ENCODE results near the gene PCGF2. TPM values are rescaled to one million over a fixed set of nuclear protein-coding genes. Genes with fewer than 3 reads are reported as not detected.

Gene PCGF2
- total RNA-seq (2022; extraction: Qiagen RNA extraction; ENCODE audit: low read depth): 33.0 to 67.7 TPM (median 64.3 TPM) in 5 replicates

GRCh38 chr17:38748149-38748891 lies at the start of gene PCGF2:
Gene PCGF2 (minus strand): TSS chr17:38748336. CDS start chr17:38740402, 7,934 bp downstream.

GRCh38 chr17:38752308-38753070 lies 4.4 kb upstream of the PCGF2 start, which contains the start of gene PSMB3:
Gene PSMB3 (plus strand): TSS chr17:38752741. CDS start chr17:38752827, 86 bp downstream.

GRCh38 chr17:38729886-38730525 lies 18.1 kb downstream of the PCGF2 start, which contains the start of gene CISD3:
Gene CISD3 (plus strand): TSS chr17:38730341. CDS start chr17:38730359, 18 bp downstream.

GRCh38 chr17:38704606-38705522 lies 43.3 kb downstream of the PCGF2 start, which contains the start of gene MLLT6:
Gene MLLT6 (plus strand): TSS chr17:38705273. CDS start chr17:38705633, 360 bp downstream.

Other genes starting within 250 kb of the PCGF2 start
- 0.84 to 4.3 TPM (median 2.4 TPM) in 5 replicates for gene SRCIN1, start 142.4 kb downstream of the PCGF2 start, total RNA-seq (2022; extraction: Qiagen RNA extraction; ENCODE audit: low read depth)
- gene EPOP, start 73.4 kb downstream of the PCGF2 start, total RNA-seq (2022; extraction: Qiagen RNA extraction; ENCODE audit: low read depth): 10.9 to 15.5 TPM (median 13.1 TPM) in 5 replicates
- gene MLLT6, start 43.1 kb downstream of the PCGF2 start, total RNA-seq (2022; extraction: Qiagen RNA extraction; ENCODE audit: low read depth): 18.0 to 37.0 TPM (median 33.1 TPM) in 5 replicates
- 50.8 to 89.6 TPM (median 85.2 TPM) in 5 replicates for gene CISD3, start 18.0 kb downstream of the PCGF2 start, total RNA-seq (2022; extraction: Qiagen RNA extraction; ENCODE audit: low read depth)
- 318 to 508 TPM (median 418 TPM) in 5 replicates for gene PSMB3, start 4.4 kb upstream of the PCGF2 start, total RNA-seq (2022; extraction: Qiagen RNA extraction; ENCODE audit: low read depth)
- 33.4 to 50.7 TPM (median 44.7 TPM) in 5 replicates for gene PIP4K2B, start 51.2 kb upstream of the PCGF2 start, total RNA-seq (2022; extraction: Qiagen RNA extraction; ENCODE audit: low read depth)
- gene CWC25, start 77.0 kb upstream of the PCGF2 start, total RNA-seq (2022; extraction: Qiagen RNA extraction; ENCODE audit: low read depth): 20.9 to 31.1 TPM (median 21.2 TPM) in 5 replicates
- 2,424 to 2,901 TPM (median 2,516 TPM) in 5 replicates for gene RPL23, start 105.4 kb upstream of the PCGF2 start, total RNA-seq (2022; extraction: Qiagen RNA extraction; ENCODE audit: low read depth)
- gene LASP1, start 121.7 kb upstream of the PCGF2 start, total RNA-seq (2022; extraction: Qiagen RNA extraction; ENCODE audit: low read depth): 227 to 289 TPM (median 271 TPM) in 5 replicates
- not detected in 5 replicates for gene FBXO47, start 219.1 kb upstream of the PCGF2 start, total RNA-seq (2022; extraction: Qiagen RNA extraction; ENCODE audit: low read depth)